ENCODE data around the gene TOM1L2. TPM values are rescaled to one million over a fixed set of nuclear protein-coding genes. Genes with fewer than 3 reads are reported as not detected.
A peak's percentile ranks its signal among the peaks of the same experiment; 100 is the strongest.

Gene TOM1L2
- total RNA-seq, 8 experiments from 2014 or later, result 21.0 to 61.1 (median 36.0) TPM

- in situ Hi-C loops (cut with MboI; ENCODE audit: low pct_unique_long_range_greater_than_20kb in 2 of 9, low sequenced_read_pairs in 9 of 9, unreplicated experiment in 9 of 9), result no loop called here
- ATAC-seq (replicated peaks in 6 of 8), result peak in 2 of 8 experiments; percentile 1
- Histone ChIP-seq H3K4me3 (no peak overlapping the region), H3K27ac (peak overlapping the region in 1 of 2 donors; percentile 12), H3K4me1 (replicated peaks in 1 of 2) (peaks cover 30 to 63% of the 10 kb centered on the region in 2 donors)
- no CpG with 5 or more reads among the region's 8 CpGs for WGBS, 10 experiments
Measured at GRCh38 chr17:17815062-17815406, 157.2 kb downstream of the TOM1L2 start.

GRCh38 chr17:17814162-17815061 lies 157.8 kb downstream of the TOM1L2 start:
- Histone ChIP-seq H3K4me3 (no peak overlapping the region), H3K27ac (peak overlapping the region in 1 of 2 donors; percentile 12), H3K4me1 (replicated peaks in 1 of 2) (peaks cover 36 to 64% of the 10 kb centered on the region in 2 donors)
- ATAC-seq (replicated peaks in 6 of 8), result no peak
- in situ Hi-C loops (cut with MboI; ENCODE audit: low pct_unique_long_range_greater_than_20kb in 2 of 9, low sequenced_read_pairs in 9 of 9, unreplicated experiment in 9 of 9), result no loop called here
- WGBS, 10 experiments, result 83 to 100% (median 86%) methylated on average over 2 to 5 of the region's 20 CpGs; no CpG with 5 or more reads in 6 of the 10 experiments

- Histone ChIP-seq H3K4me1 (replicated peaks in 1 of 2) (peaks cover 39 to 63% of the 10 kb centered on the region in 2 donors), H3K27ac (no peak overlapping the region), H3K4me3 (no peak overlapping the region)
- in situ Hi-C loops (cut with MboI; ENCODE audit: low pct_unique_long_range_greater_than_20kb in 2 of 9, low sequenced_read_pairs in 9 of 9, unreplicated experiment in 9 of 9), result no loop called here
- no peak for ATAC-seq (replicated peaks in 6 of 8)
- 92% methylated on average over 5 of the region's 16 CpGs; no CpG with 5 or more reads in 9 of the 10 experiments for WGBS, 10 experiments
Measured at GRCh38 chr17:17813725-17814095, 158.5 kb downstream of the TOM1L2 start.

GRCh38 chr17:17813055-17813724 lies 159.0 kb downstream of the TOM1L2 start:
- in situ Hi-C loops (cut with MboI; ENCODE audit: low pct_unique_long_range_greater_than_20kb in 2 of 9, low sequenced_read_pairs in 9 of 9, unreplicated experiment in 9 of 9), result no loop called here
- WGBS, 10 experiments, result 89 to 100% (median 95%) methylated on average over 1 to 11 of the region's 25 CpGs; no CpG with 5 or more reads in 6 of the 10 experiments
- no peak for ATAC-seq (replicated peaks in 6 of 8)
- peaks cover 39 to 58% of the 10 kb centered on the region in 2 donors for H3K4me1 ChIP-seq (replicated peaks in 1 of 2)
- H3K27ac ChIP-seq, result no peak overlapping the region
- no peak overlapping the region for H3K4me3 ChIP-seq

GRCh38 chr17:17812211-17813054 lies 159.8 kb downstream of the TOM1L2 start:
- Histone ChIP-seq H3K27ac (peak overlapping the region in 1 of 2 donors; percentile 4), H3K4me3 (no peak overlapping the region), H3K4me1 (replicated peaks in 1 of 2) (peaks cover 39 to 54% of the 10 kb centered on the region in 2 donors)
- WGBS, 10 experiments, result 55 to 100% (median 75%) methylated on average over 2 to 20 of the region's 59 CpGs; no CpG with 5 or more reads in 3 of the 10 experiments
- ATAC-seq (replicated peaks in 6 of 8), result peak; percentile 3 to 43 (median 27)
- in situ Hi-C loops (cut with MboI; ENCODE audit: low pct_unique_long_range_greater_than_20kb in 2 of 9, low sequenced_read_pairs in 9 of 9, unreplicated experiment in 9 of 9), result no loop called here

GRCh38 chr17:17811381-17812210 lies 160.6 kb downstream of the TOM1L2 start:
- Histone ChIP-seq H3K27ac (no peak overlapping the region), H3K4me3 (no peak overlapping the region), H3K4me1 (replicated peaks in 1 of 2) (peaks cover 39 to 47% of the 10 kb centered on the region in 2 donors)
- in situ Hi-C loops (cut with MboI; ENCODE audit: low pct_unique_long_range_greater_than_20kb in 2 of 9, low sequenced_read_pairs in 9 of 9, unreplicated experiment in 9 of 9), result no loop called here
- WGBS, 10 experiments, result 0 to 79% (median 49%) methylated on average over 1 to 6 of the region's 15 CpGs; no CpG with 5 or more reads in 1 of the 10 experiments
- ATAC-seq (replicated peaks in 6 of 8), result peak in 5 of 8 experiments; percentile 22 to 46 (median 31)

GRCh38 chr17:17810895-17811248 lies 161.3 kb downstream of the TOM1L2 start:
- H3K4me3 ChIP-seq, result no peak overlapping the region
- no peak for ATAC-seq (replicated peaks in 6 of 8)
- peaks cover 39 to 43% of the 10 kb centered on the region in 2 donors for H3K4me1 ChIP-seq (replicated peaks in 1 of 2)
- in situ Hi-C loops (cut with MboI; ENCODE audit: low pct_unique_long_range_greater_than_20kb in 2 of 9, low sequenced_read_pairs in 9 of 9, unreplicated experiment in 9 of 9), result no loop called here
- H3K27ac ChIP-seq, result no peak overlapping the region
- 28 to 96% (median 83%) methylated on average over 2 to 17 of the region's 27 CpGs; no CpG with 5 or more reads in 3 of the 10 experiments for WGBS, 10 experiments

GRCh38 chr17:17810084-17810894 lies 161.9 kb downstream of the TOM1L2 start:
- H3K4me3 ChIP-seq, result no peak overlapping the region
- H3K27ac ChIP-seq, result peak overlapping the region in 1 of 2 donors; percentile 2
- H3K4me1 ChIP-seq (replicated peaks in 1 of 2), result peaks cover 38% of the 10 kb centered on the region in 2 donors
- ATAC-seq (replicated peaks in 6 of 8), result peak; percentile 3 to 62 (median 44)
- WGBS, 10 experiments, result 7 to 73% (median 38%) methylated on average over 3 to 15 of the region's 68 CpGs; no CpG with 5 or more reads in 5 of the 10 experiments
- in situ Hi-C loops (cut with MboI; ENCODE audit: low pct_unique_long_range_greater_than_20kb in 2 of 9, low sequenced_read_pairs in 9 of 9, unreplicated experiment in 9 of 9), result no loop called here

GRCh38 chr17:17809531-17810083 lies 162.6 kb downstream of the TOM1L2 start:
- 0% methylated on average over 1 of the region's 52 CpGs; no CpG with 5 or more reads in 9 of the 10 experiments for WGBS, 10 experiments
- in situ Hi-C loops (cut with MboI; ENCODE audit: low pct_unique_long_range_greater_than_20kb in 2 of 9, low sequenced_read_pairs in 9 of 9, unreplicated experiment in 9 of 9), result no loop called here
- Histone ChIP-seq H3K27ac (peak overlapping the region in 1 of 2 donors; percentile 2), H3K4me1 (replicated peaks in 1 of 2) (peaks cover 33 to 36% of the 10 kb centered on the region in 2 donors), H3K4me3 (no peak overlapping the region)
- ATAC-seq (replicated peaks in 6 of 8), result peak in 3 of 8 experiments; percentile 5 to 7 (median 5)

GRCh38 chr17:17808706-17809432 lies 163.3 kb downstream of the TOM1L2 start:
- whole genome bisulfite sequencing, 10 experiments, result 33 to 62% (median 58%) methylated on average over 2 of the region's 15 CpGs; no CpG with 5 or more reads in 7 of the 10 experiments
- H3K27ac ChIP-seq, result no peak overlapping the region
- peak in 1 of 8 experiments; percentile 17 for ATAC-seq (replicated peaks in 6 of 8)
- peaks cover 33 to 36% of the 10 kb centered on the region in 2 donors for H3K4me1 ChIP-seq (replicated peaks in 1 of 2)
- H3K4me3 ChIP-seq, result no peak overlapping the region
- in situ Hi-C loops (cut with MboI; ENCODE audit: low pct_unique_long_range_greater_than_20kb in 2 of 9, low sequenced_read_pairs in 9 of 9, unreplicated experiment in 9 of 9), result no loop called here

Measured in motor neuron (in vitro differentiated cells).